Sciatic nerve (tissue), 2 donors: ENCODE data around the gene ZFAND6. TPM values are rescaled to one million over a fixed set of nuclear protein-coding genes. Genes with fewer than 3 reads are reported as not detected.
"Not testable (repeated sequence)": the region's sequence is repeated elsewhere in the genome, so short reads cannot be mapped to it uniquely, and the experiment has no call there.

ENCODE experiments used
- ATAC-seq: fragments of 200-7000 bp; cut with Tn5 transposase; one replicate; pipeline ENCODE4 v1.9.1; 2020; ENCODE audit warnings: mild to moderate bottlenecking, moderate library complexity
- DNase-seq: peaks from one replicate; pipeline ENCODE4 v3.0.0-alpha.2; 2020; ENCODE audit warnings: low spot score
- intact Hi-C: fragments of 100-400 bp; cut with DNase I; formaldehyde crosslinking; loops from one replicate; pipeline ENCODE4 v1.14.2; 2022
- total RNA-seq: library from RNA; stranded (reverse); fragmentation: NEBNext Ultra II Directional; extraction: Animal tissue kit (Norgen Biotek cat#: 25700); gene quantifications from one replicate; pipeline ENCODE4 v1.2.1, GENCODE V29; 2021
- donor health status: DM: no; HTN: no; CAD: no.
- donor health status: DM: no; HTN: no; CAD: no.

The ZFAND6 gene
- total RNA-seq, 1 donor from 2014 or later: 85.3 TPM

GRCh38 chr15:80123034-80123433, 63.6 kb downstream of the ZFAND6 start:
- no peak for ATAC-seq
- no peak for DNase-seq
- intact Hi-C loops: no loop called here

GRCh38 chr15:80127253-80127652, 67.8 kb downstream of the ZFAND6 start:
- intact Hi-C loops, DNase-seq, ATAC-seq: not testable (repeated sequence)

GRCh38 chr15:80127911-80128310, 68.4 kb downstream of the ZFAND6 start:
- intact Hi-C loops: no loop called here
- no peak for ATAC-seq
- DNase-seq: no peak

GRCh38 chr15:80132382-80132781, 72.9 kb downstream of the ZFAND6 start:
- no peak for ATAC-seq
- intact Hi-C loops: no loop called here
- no peak for DNase-seq

- ATAC-seq (no peak), DNase-seq (no peak)
- intact Hi-C loops: no loop called here
Measured at GRCh38 chr15:80136854-80137253, 77.4 kb downstream of the ZFAND6 start.

- intact Hi-C loops: no loop called here
- no peak for DNase-seq
- ATAC-seq: no peak
Measured at GRCh38 chr15:80138961-80139360, 79.5 kb downstream of the ZFAND6 start.

GRCh38 chr15:80140909-80141308, 81.4 kb downstream of the ZFAND6 start:
- DNase-seq (no peak), ATAC-seq (no peak)
- intact Hi-C loops: no loop called here

- intact Hi-C loops: no loop called here
- DNase-seq (no peak), ATAC-seq (no peak)
Measured at GRCh38 chr15:80141916-80142598, 82.6 kb downstream of the ZFAND6 start.

- intact Hi-C loops: no loop called here
- no peak for DNase-seq
- ATAC-seq: no peak
Measured at GRCh38 chr15:80142646-80143045, 83.2 kb downstream of the ZFAND6 start.

- intact Hi-C loops: loop anchor here (10.0 kb wide), 1 partner anchor 86 kb away; no protein-coding TSS in a partner anchor
- DNase-seq (no peak), ATAC-seq (no peak)
Measured at GRCh38 chr15:80151148-80151547, 91.7 kb downstream of the ZFAND6 start.

GRCh38 chr15:80151576-80151975, 92.1 kb downstream of the ZFAND6 start:
- DNase-seq (no peak), ATAC-seq (no peak)
- intact Hi-C loops: loop anchor here (10.0 kb wide), 1 partner anchor 87 kb away; no protein-coding TSS in a partner anchor

GRCh38 chr15:80152180-80152895, 92.9 kb downstream of the ZFAND6 start:
- DNase-seq (peak; percentile 98), ATAC-seq (peak; percentile 96)
- intact Hi-C loops: loop anchor here (10.0 kb wide), 1 partner anchor 88 kb away; no protein-coding TSS in a partner anchor

- intact Hi-C loops: loop anchor here (10.0 kb wide), 1 partner anchor 88 kb away; no protein-coding TSS in a partner anchor
Measured at GRCh38 chr15:80152896-80153876, 93.7 kb downstream of the ZFAND6 start, which contains the start of gene FAH. TSS of gene FAH (plus strand) at chr15:80152999. CDS start at chr15:80153055, 56 bp downstream.

GRCh38 chr15:80153900-80154299, 94.4 kb downstream of the ZFAND6 start:
- DNase-seq (no peak), ATAC-seq (no peak)
- intact Hi-C loops: loop anchor here (10.0 kb wide), 1 partner anchor 89 kb away; no protein-coding TSS in a partner anchor

More at GRCh38 chr15:80152896-80153876, 93.7 kb downstream of the ZFAND6 start, which contains the start of gene FAH:
- DNase-seq: no peak
- peak; percentile 85 for ATAC-seq

GRCh38 chr15:80154336-80154735, 94.9 kb downstream of the ZFAND6 start:
- ATAC-seq (no peak), DNase-seq (no peak)
- intact Hi-C loops: loop anchor here (10.0 kb wide), 1 partner anchor 90 kb away; no protein-coding TSS in a partner anchor

- ATAC-seq (no peak), DNase-seq (no peak)
- intact Hi-C loops: loop anchor here (10.0 kb wide), 1 partner anchor 90 kb away; no protein-coding TSS in a partner anchor
Measured at GRCh38 chr15:80155001-80155377, 95.5 kb downstream of the ZFAND6 start.

- intact Hi-C loops: loop anchor here (10.0 kb wide), 1 partner anchor 91 kb away; no protein-coding TSS in a partner anchor
- ATAC-seq, DNase-seq: not testable (repeated sequence)
Measured at GRCh38 chr15:80155378-80156175, 96.1 kb downstream of the ZFAND6 start.
